ENCODE results near the gene EZR. TPM values are rescaled to one million over a fixed set of nuclear protein-coding genes. Genes with fewer than 3 reads are reported as not detected.
"Not testable (repeated sequence)": the region's sequence is repeated elsewhere in the genome, so short reads cannot be mapped to it uniquely, and the experiment has no call there.

Gene EZR
- total RNA-seq, 4 donors from 2014 or later, result 201 to 515 (median 470) TPM

- Histone ChIP-seq H3K27me3 (no peaks in the 10 kb centered on the region), H3K27ac (no peak overlapping the region), H3K9me3 (no peaks in the 10 kb centered on the region), H3K36me3 (no peaks in the 10 kb centered on the region), H3K4me1 (no peaks in the 10 kb centered on the region), H3K4me3 (no peak overlapping the region)
- no peak for DNase-seq
- TF ChIP-seq POLR2A (IDR thresholded peaks at IDR 0.05) (no peak), CTCF (IDR thresholded peaks at IDR 0.05) (no peak)
Measured at GRCh38 chr6:158828807-158829206, 9.6 kb upstream of the EZR start.

- H3K27ac ChIP-seq, result peak overlapping the region in 1 of 4 donors; percentile 13
- no peaks in the 10 kb centered on the region for H3K27me3 ChIP-seq
- TF ChIP-seq POLR2A (IDR thresholded peaks at IDR 0.05) (no peak), CTCF (IDR thresholded peaks at IDR 0.05) (no peak)
- no peak overlapping the region for H3K4me3 ChIP-seq
- no peaks in the 10 kb centered on the region for H3K36me3 ChIP-seq
- DNase-seq, result no peak
- no peaks in the 10 kb centered on the region for H3K4me1 ChIP-seq
- H3K9me3 ChIP-seq, result no peaks in the 10 kb centered on the region
Measured at GRCh38 chr6:158826819-158827501, 7.8 kb upstream of the EZR start.

- no peak overlapping the region for H3K27ac ChIP-seq
- H3K4me3 ChIP-seq, result no peak overlapping the region
- TF ChIP-seq CTCF (IDR thresholded peaks at IDR 0.05) (no peak), POLR2A (IDR thresholded peaks at IDR 0.05) (no peak)
- H3K36me3 ChIP-seq, result no peaks in the 10 kb centered on the region
- no peaks in the 10 kb centered on the region for H3K27me3 ChIP-seq
- no peaks in the 10 kb centered on the region for H3K4me1 ChIP-seq
- DNase-seq, result no peak
- H3K9me3 ChIP-seq, result no peaks in the 10 kb centered on the region
Measured at GRCh38 chr6:158825951-158826306, 6.8 kb upstream of the EZR start.

- TF ChIP-seq POLR2A (IDR thresholded peaks at IDR 0.05), result no peak
- no peak for TF ChIP-seq CTCF (IDR thresholded peaks at IDR 0.05)
- no peak overlapping the region for H3K27ac ChIP-seq
- H3K9me3 ChIP-seq, result no peaks in the 10 kb centered on the region
- H3K4me1 ChIP-seq, result no peaks in the 10 kb centered on the region
- no peaks in the 10 kb centered on the region for H3K36me3 ChIP-seq
- no peak overlapping the region for H3K4me3 ChIP-seq
- H3K27me3 ChIP-seq, result no peaks in the 10 kb centered on the region
- DNase-seq, result no peak
Measured at GRCh38 chr6:158825038-158825950, 6.1 kb upstream of the EZR start.

- H3K4me3 ChIP-seq, H3K9me3 ChIP-seq, H3K4me1 ChIP-seq, H3K27ac ChIP-seq, DNase-seq, H3K27me3 ChIP-seq, H3K36me3 ChIP-seq: not testable (repeated sequence)
Measured at GRCh38 chr6:158823616-158824015, 4.4 kb upstream of the EZR start.

GRCh38 chr6:158819977-158820622, 932 bp upstream of the EZR start:
- Histone ChIP-seq H3K27me3 (no peaks in the 10 kb centered on the region), H3K4me1 (peaks cover 0 to 17% (median 4%) of the 10 kb centered on the region in 4 donors), H3K4me3 (no peak overlapping the region), H3K36me3 (peaks cover 0 to 10% (median 0%) of the 10 kb centered on the region in 3 donors), H3K27ac (peak overlapping the region; percentile 99 to 100 (median 99)), H3K9me3 (no peaks in the 10 kb centered on the region)
- DNase-seq, result no peak
- TF ChIP-seq POLR2A (IDR thresholded peaks at IDR 0.05) (no peak), CTCF (IDR thresholded peaks at IDR 0.05) (no peak)

All from Peyer's patch (tissue), 4 donors.